A673 (cell line): ENCODE data around the gene EDA2R. TPM values are rescaled to one million over a fixed set of nuclear protein-coding genes. Genes with fewer than 3 reads are reported as not detected.

Experiments used
- BruUV-seq: library from RNA; stranded (reverse); fragments of 400-500 nt; replicated peaks from 2 replicates; lab custom pipeline; 2021; lab: Mats Ljungman, UMichigan
- CTCF ChIA-PET: fragments of 300-600 bp; sonication (Branson Sonifier 250); formaldehyde crosslinking; loops from one replicate; lab custom pipeline; 2022; ENCODE audit warnings: antibody characterized with exemption; lab: Charles Lee
- POLR2A ChIA-PET: fragments of 300-600 bp; sonication (Branson Sonifier 250); formaldehyde crosslinking; loops from one replicate; lab custom pipeline; 2022; ENCODE audit warnings: antibody characterized with exemption; ENCODE audit not compliant: low non-redundant PET; lab: Charles Lee
- DNase-seq: peaks from one replicate; pipeline ENCODE4 v3.0.0-alpha.2; 2015; ENCODE audit warnings: low spot score
- H3K27ac ChIP-seq: fragments of 200-600 bp; sonication (generic); 2 replicates; pipeline ENCODE4 v1.5.1; 2016; ENCODE audit warnings: mixed run types, low read depth, mild to moderate bottlenecking, mixed read lengths, antibody characterized with exemption, low read length; ENCODE audit not compliant: poor library complexity, severe bottlenecking
- H3K27me3 ChIP-seq: fragments of 200-600 bp; sonication (generic); replicated peaks from 2 replicates; pipeline ENCODE4 v1.6.1; 2017; ENCODE audit warnings: mixed run types, low read depth, mild to moderate bottlenecking, mixed read lengths, antibody characterized with exemption, low read length; ENCODE audit not compliant: insufficient read depth, poor library complexity
- H3K36me3 ChIP-seq: fragments of 200-600 bp; sonication (generic); 2 replicates; pipeline ENCODE4 v1.6.1; 2016; ENCODE audit warnings: mixed run types, mild to moderate bottlenecking, mixed read lengths, antibody characterized with exemption, low read length; ENCODE audit not compliant: insufficient read depth, poor library complexity, severe bottlenecking
- H3K4me1 ChIP-seq: fragments of 200-600 bp; sonication (generic); 2 replicates; pipeline ENCODE4 v1.6.1; 2017; ENCODE audit warnings: mixed run types, mild to moderate bottlenecking, mixed read lengths, antibody characterized with exemption, low read length; ENCODE audit not compliant: insufficient read depth, poor library complexity, severe bottlenecking
- H3K4me3 ChIP-seq: fragments of 200-600 bp; sonication (generic); 2 replicates; pipeline ENCODE4 v1.5.1; 2016; ENCODE audit warnings: low read depth, mixed run types, mild to moderate bottlenecking, mixed read lengths, low read length; ENCODE audit not compliant: poor library complexity, severe bottlenecking
- H3K9me3 ChIP-seq: fragments of 200-600 bp; sonication (generic); 2 replicates; pipeline ENCODE4 v1.6.1; 2016; ENCODE audit warnings: mixed run types, low read depth, mild to moderate bottlenecking, mixed read lengths, antibody characterized with exemption, low read length; ENCODE audit not compliant: poor library complexity, severe bottlenecking
- CTCF ChIP-seq: fragments of 300-800, 200-600 bp; sonication (generic); conservative IDR thresholded peaks from 2 replicates; pipeline ENCODE4 v1.5.1; 2017; ENCODE audit warnings: low read depth, mild to moderate bottlenecking, antibody characterized with exemption, low read length, moderate library complexity, mixed read lengths
- EZH2 ChIP-seq: fragments of 200-600 bp; sonication (generic); IDR thresholded peaks from 2 replicates; pipeline ENCODE4 v1.6.1; 2017; ENCODE audit warnings: borderline replicate concordance, low read depth, mild to moderate bottlenecking, mixed read lengths, antibody characterized with exemption, low read length; ENCODE audit not compliant: poor library complexity, severe bottlenecking
- intact Hi-C: fragments of 100-400 bp; cut with micrococcal nuclease; formaldehyde crosslinking; loops from one replicate; pipeline ENCODE4 v1.10.0; 2022; ENCODE audit not compliant: unreplicated experiment
- total RNA-seq: library from RNA; stranded (reverse); gene quantifications from 2 replicates; pipeline ENCODE4 v1.2.3, GENCODE V29; 2021

The EDA2R gene
- total RNA-seq, 1 experiment from 2014 or later: not detected

DNA sequence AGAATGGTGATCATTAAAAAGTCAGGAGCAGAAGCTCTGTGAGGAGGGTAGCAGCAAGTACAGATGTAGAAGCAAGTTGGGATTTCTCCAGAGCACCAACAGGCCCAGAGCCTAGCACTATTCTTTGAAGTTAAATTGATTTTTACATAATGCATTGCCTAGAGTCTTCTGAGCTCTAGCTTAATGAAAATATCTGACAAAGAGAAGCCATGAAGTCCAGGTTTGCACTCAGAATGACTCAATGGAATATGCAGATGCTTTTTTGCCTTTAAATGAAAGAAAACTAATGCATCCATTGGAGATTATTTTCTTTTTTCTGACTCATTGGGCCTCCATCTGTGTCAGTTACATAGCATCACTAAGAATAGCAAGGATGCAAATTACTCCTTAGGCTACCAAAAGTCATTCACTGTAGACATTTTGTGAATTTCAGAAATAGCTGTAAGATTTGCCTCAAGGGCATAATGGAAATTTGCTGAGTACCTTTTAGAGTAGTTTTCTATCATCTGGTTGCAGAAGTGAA, 91.0 kb downstream of the EDA2R start:
- DNase-seq: no peak
- CTCF ChIA-PET: no interaction called here
- H3K4me1 ChIP-seq: no peaks in the 10 kb centered on the region
- no peaks in the 10 kb centered on the region for H3K27me3 ChIP-seq
- no peak for TF ChIP-seq CTCF
- no peak for TF ChIP-seq EZH2
- intact Hi-C loops: no loop called here
- no peak overlapping the region for H3K4me3 ChIP-seq
- no peaks in the 10 kb centered on the region for H3K36me3 ChIP-seq
- no peak overlapping the region for H3K27ac ChIP-seq
- H3K9me3 ChIP-seq: peaks cover 3% of the 10 kb centered on the region
- no TSS peak for BruUV-seq
- POLR2A ChIA-PET: no interaction called here
